ENCODE measurements around the gene PRR11.
"Not testable (repeated sequence)": the region's sequence is repeated elsewhere in the genome, so short reads cannot be mapped to it uniquely, and the experiment has no call there.

PRR11 gene

GRCh38 chr17:59167571-59168001 is 12.0 kb downstream of the PRR11 start:
- H3K4me3 ChIP-seq (ENCODE audit: low read depth, low read length) = no peak overlapping the region
- TF ChIP-seq CTCF (IDR thresholded peaks at IDR 0.05; ENCODE audit: low read depth, low read length) = no peak

- no peak overlapping the region for H3K4me3 ChIP-seq (ENCODE audit: low read depth, low read length)
- no peak for TF ChIP-seq CTCF (IDR thresholded peaks at IDR 0.05; ENCODE audit: low read depth, low read length)
Observed at GRCh38 chr17:59172436-59173004, 17.0 kb downstream of the PRR11 start.

GRCh38 chr17:59174671-59175070 is 19.1 kb downstream of the PRR11 start:
- no peak for TF ChIP-seq CTCF (IDR thresholded peaks at IDR 0.05; ENCODE audit: low read depth, low read length)
- no peak overlapping the region for H3K4me3 ChIP-seq (ENCODE audit: low read depth, low read length)

GRCh38 chr17:59175076-59175475 is 19.5 kb downstream of the PRR11 start:
- TF ChIP-seq CTCF (IDR thresholded peaks at IDR 0.05; ENCODE audit: low read depth, low read length) = no peak
- no peak overlapping the region for H3K4me3 ChIP-seq (ENCODE audit: low read depth, low read length)

DNA sequence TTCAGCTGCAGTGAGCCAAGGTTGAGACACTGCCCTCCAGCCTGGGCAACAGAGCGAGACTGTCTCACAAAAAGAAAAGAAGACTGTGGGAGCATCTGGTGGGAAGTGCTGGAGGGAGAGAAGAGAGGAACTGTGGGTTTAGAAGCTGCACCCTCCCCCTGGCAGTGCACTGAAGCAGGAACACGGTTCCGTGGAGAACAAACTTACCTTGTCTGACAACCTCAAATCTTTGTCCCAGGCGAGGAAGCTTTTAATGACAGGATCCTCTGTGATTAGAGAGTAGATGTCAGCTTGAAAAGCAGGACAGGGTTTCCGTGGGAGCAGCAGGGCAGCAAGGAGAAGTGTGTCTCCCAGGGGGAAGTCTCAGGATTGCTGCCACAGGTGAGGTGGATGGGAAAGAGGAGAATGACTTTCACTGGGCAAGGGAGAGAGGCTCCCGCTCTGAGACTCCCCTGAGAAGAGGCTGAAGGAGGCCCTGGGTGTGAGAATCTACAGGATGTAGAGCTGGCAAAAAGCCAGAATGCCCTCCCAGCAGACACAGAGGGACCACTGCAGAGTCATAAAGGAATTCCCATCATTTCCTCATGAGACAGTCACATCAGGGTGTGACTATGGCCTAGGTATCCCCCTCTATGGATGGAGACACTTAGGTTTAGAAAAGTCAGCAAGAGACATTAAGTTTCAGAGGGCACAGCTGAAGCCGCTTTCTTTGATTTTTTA is 22.9 kb downstream of the PRR11 start:
- TF ChIP-seq CTCF (IDR thresholded peaks at IDR 0.05; ENCODE audit: low read depth, low read length) = no peak
- H3K4me3 ChIP-seq (ENCODE audit: low read depth, low read length) = no peak overlapping the region

GRCh38 chr17:59179601-59180000 is 24.1 kb downstream of the PRR11 start:
- not testable (repeated sequence) for H3K4me3 ChIP-seq (ENCODE audit: low read depth, low read length)

DNA sequence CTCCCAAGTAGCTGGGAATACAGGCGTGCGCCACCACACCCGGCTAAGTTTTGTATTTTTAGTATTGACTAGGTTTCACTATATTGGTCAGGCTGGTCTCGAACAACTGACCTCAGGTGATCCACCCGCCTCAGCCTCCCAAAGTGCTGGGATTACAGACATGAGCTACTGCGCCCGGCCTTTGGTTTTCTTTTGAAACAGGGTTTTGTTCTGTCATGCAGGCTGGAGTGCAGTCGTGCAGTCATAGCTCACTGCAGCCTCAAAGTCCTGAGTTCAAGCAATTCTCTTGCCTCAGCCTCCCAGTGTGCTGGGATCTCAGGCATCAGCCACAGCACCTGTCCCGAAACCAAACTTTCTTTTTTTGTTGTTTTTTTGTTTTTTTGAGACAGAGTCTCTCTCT is 25.1 kb downstream of the PRR11 start:
- TF ChIP-seq CTCF (IDR thresholded peaks at IDR 0.05; ENCODE audit: low read depth, low read length) = no peak
- H3K4me3 ChIP-seq (ENCODE audit: low read depth, low read length) = no peak overlapping the region

GRCh38 chr17:59181481-59181880 is 25.9 kb downstream of the PRR11 start:
- TF ChIP-seq CTCF (IDR thresholded peaks at IDR 0.05; ENCODE audit: low read depth, low read length) = no peak
- H3K4me3 ChIP-seq (ENCODE audit: low read depth, low read length) = no peak overlapping the region

Data from WI38 (cell line).